Measurements from ENCODE around the gene TRIM5. TPM values are rescaled to one million over a fixed set of nuclear protein-coding genes. Genes with fewer than 3 reads are reported as not detected.

The TRIM5 gene, protein sequence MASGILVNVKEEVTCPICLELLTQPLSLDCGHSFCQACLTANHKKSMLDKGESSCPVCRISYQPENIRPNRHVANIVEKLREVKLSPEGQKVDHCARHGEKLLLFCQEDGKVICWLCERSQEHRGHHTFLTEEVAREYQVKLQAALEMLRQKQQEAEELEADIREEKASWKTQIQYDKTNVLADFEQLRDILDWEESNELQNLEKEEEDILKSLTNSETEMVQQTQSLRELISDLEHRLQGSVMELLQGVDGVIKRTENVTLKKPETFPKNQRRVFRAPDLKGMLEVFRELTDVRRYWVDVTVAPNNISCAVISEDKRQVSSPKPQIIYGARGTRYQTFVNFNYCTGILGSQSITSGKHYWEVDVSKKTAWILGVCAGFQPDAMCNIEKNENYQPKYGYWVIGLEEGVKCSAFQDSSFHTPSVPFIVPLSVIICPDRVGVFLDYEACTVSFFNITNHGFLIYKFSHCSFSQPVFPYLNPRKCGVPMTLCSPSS
- 99.9 and 101 TPM in 2 replicates for total RNA-seq (2013; cell fraction: nucleolus; rRNA removed)
- 34.7 and 39.8 TPM in 2 replicates for total RNA-seq (2014; rRNA removed)
- total RNA-seq (2014; rRNA removed; fragmentation: Illumina TruSeq; extraction: Trizol): 38.8 and 40.3 TPM in 2 replicates
- 29.8 and 34.7 TPM in 2 replicates for total RNA-seq (2021)
- polyA plus RNA-seq (2011; ENCODE audit: low read depth): 16.7 TPM
- polyA plus RNA-seq (2011; rRNA removed): 59.7 and 61.7 TPM in 2 replicates
- 26.4 and 34.6 TPM in 2 replicates for polyA plus RNA-seq (2011; cell fraction: cytosol; rRNA removed)
- polyA plus RNA-seq (2011; cell fraction: nucleus; rRNA removed): 35.6 and 39.6 TPM in 2 replicates
- polyA plus RNA-seq (2012): 23.6 and 26.2 TPM in 2 replicates
- polyA plus RNA-seq (2014; fragmentation: Illumina TruSeq; extraction: Trizol): 41.5 and 53.2 TPM in 2 replicates
- 10 to 100 TPM; 20.0 to 21.8 TPM for polyA plus RNA-seq (2014; fragmentation: Nextera tagmentation; extraction: Ambion mirVana)
- polyA plus RNA-seq (2014; rRNA removed): 23.5 and 23.9 TPM in 2 replicates
- 10 to 100 TPM; 24.1 to 29.0 TPM for polyA plus RNA-seq (2016; fragmentation: Nextera tagmentation; extraction: Ambion mirVana)
- 51.3 and 57.4 TPM in 2 replicates for polyA minus RNA-seq (2011; rRNA and poly(A)+ RNA removed)
- polyA minus RNA-seq (2011; cell fraction: cytosol; rRNA and poly(A)+ RNA removed): 15.9 and 19.4 TPM in 2 replicates
- polyA minus RNA-seq (2011; cell fraction: nucleus; rRNA and poly(A)+ RNA removed): 22.8 and 24.2 TPM in 2 replicates
- Bru-seq, nascent RNA: percentile 43 among the genes with signal in this experiment
- percentile 44 among the genes with signal in this experiment for BruChase-seq, experiment 1, labeled RNA remaining after a 6-hour chase
- percentile 44 among the genes with signal in this experiment for BruChase-seq, experiment 2, labeled RNA remaining after a 2-hour chase
- long read RNA-seq, experiment 1, partial matches to known transcripts: 1 of 11 reads
- long read RNA-seq, experiment 1, other reads (novel, unspliced or antisense): 8 of 11 reads
- long read RNA-seq, experiment 2, transcript TRIM5-202 (8 exons, 2,991 nt): major isoform, 13 of 109 reads
- long read RNA-seq, experiment 2, partial matches to known transcripts: 5 of 109 reads
- long read RNA-seq, experiment 2, other reads (novel, unspliced or antisense): 88 of 109 reads

DNA sequence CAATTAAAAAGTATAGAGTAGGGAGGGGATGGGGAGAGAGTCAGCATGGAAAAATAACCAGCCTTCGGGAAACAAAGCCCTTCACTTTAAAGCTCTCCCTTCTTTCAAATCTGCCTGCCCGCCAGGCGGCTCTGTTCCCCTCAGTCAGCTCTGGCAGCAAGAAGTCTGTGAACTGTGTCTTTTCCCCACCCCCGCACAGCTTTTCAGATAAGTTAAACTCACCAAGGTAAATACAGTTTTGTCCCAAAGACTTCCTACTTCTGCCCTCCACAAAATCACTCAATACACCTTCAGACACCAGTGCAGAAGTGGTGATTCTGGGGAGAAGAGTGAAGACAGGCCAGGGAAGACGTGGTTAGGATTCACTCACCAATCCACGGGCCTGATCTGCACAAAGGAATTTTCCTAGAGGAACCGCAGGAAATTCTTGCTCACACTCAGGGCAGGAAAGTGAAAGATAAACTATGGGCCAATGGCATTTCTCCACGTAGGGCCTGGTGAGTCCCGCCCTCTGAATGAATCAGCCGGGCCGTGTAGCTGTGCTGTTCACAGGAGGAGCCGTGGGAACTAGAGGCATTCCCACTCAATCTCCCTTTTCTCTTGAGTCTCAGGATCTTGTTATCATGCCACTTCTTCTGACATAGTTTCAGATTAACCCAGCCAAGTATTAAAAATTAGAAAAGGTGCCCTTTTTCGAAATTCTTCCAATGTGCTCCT is at the start of gene TRIM5:
TRIM5 (minus strand) TSS at position 429 of the 717 bp plus-strand sequence. CDS start 4,897 bp downstream, outside the sequence.
- Histone ChIP-seq H3K79me2 (ENCODE audit: control insufficient read depth, insufficient read depth, low read length) (peaks cover 38% of the 10 kb centered on the region), H3K36me3 (ENCODE audit: control insufficient read depth in 2 of 2, insufficient read depth in 2 of 2, low read length in 1 of 2) (peaks cover 0 to 4% of the 10 kb centered on the region in 2 experiments; a peak in 2 of 4 replicates), H3K4me2 (ENCODE audit: control insufficient read depth, insufficient read depth) (peak within 1 kb of the TSS; percentile 77), H3K9me3 (replicated peaks; ENCODE audit: control insufficient read depth, insufficient read depth, low read length) (no peaks in the 10 kb centered on the region; the same call in 2 of the 3 replicates), H2AFZ (ENCODE audit: control insufficient read depth, low read depth, low read length) (peak within 1 kb of the TSS; percentile 86), H4K20me1 (ENCODE audit: control insufficient read depth, insufficient read depth) (no peaks in the 10 kb centered on the region; the same call in 1 of the 2 replicates), H3K4me1 (ENCODE audit: control insufficient read depth, insufficient read depth, low read length) (peaks cover 8% of the 10 kb centered on the region), H3K27me3 (replicated peaks in 1 of 2; ENCODE audit: control insufficient read depth in 2 of 2, insufficient read depth in 2 of 2, low read length in 1 of 2) (no peaks in the 10 kb centered on the region), H3K9ac (ENCODE audit: control insufficient read depth, insufficient read depth, low read length) (peak within 1 kb of the TSS; percentile 78), H3K27ac (ENCODE audit: control insufficient read depth, insufficient read depth) (peak within 1 kb of the TSS; percentile 94), H3K4me3 (peak within 1 kb of the TSS; percentile 87)
- ChIA-PET SMC1A (ENCODE audit: uncharacterized antibody, unreplicated experiment) (interaction anchor here (0.6 to 3.8 kb wide), 26 partner anchors 10 to 206 kb away, joined by 3 to 52 read pairs (median 4); partner anchors contain the start of gene TRIM34), CTCF (interaction anchor here (0.6 to 4.3 kb wide), 33 partner anchors 9 to 209 kb away, joined by 3 to 37 read pairs (median 6); partner anchors contain the start of genes OR52N2, OR56B1 and TRIM34), RAD21 (ENCODE audit: unreplicated experiment) (interaction anchor here (0.7 to 3.4 kb wide), 21 partner anchors 10 to 209 kb away, joined by 3 to 30 read pairs (median 8); partner anchors contain the start of genes OR52N2 and TRIM34), POLR2A (interaction anchor here (0.6 to 2.9 kb wide), 15 partner anchors 9 to 88 kb away, joined by 3 to 28 read pairs (median 4); no protein-coding TSS in a partner anchor)
- under 1% methylated on average over 13 of the region's 13 CpGs for WGBS (ENCODE audit: insufficient coverage, insufficient replicate concordance, low lambda C conversion rate, missing lambda C conversion rate)
- DNase-seq (ENCODE audit: low read depth, low spot score) (peak; percentile 86), FAIRE-seq (peak; percentile 85), ATAC-seq (peak; percentile 87)
- BruUV-seq (replicated peaks): TSS peak; percentile 89
- in situ Hi-C loops (cut with MboI): loop anchor here (25.0 kb wide), 2 partner anchors 1823 to 1827 kb away; partner anchors contain the start of genes PPFIBP2 and STIM1
- intact Hi-C loops (cut with micrococcal nuclease; ENCODE audit: unreplicated experiment): loop anchor here (1.0 to 2.0 kb wide), 2 partner anchors 60 to 123 kb away; partner anchors contain the start of genes OR52N2 and TRIM34
- TF ChIP-seq CHD2 (IDR thresholded peaks at IDR 0.05; ENCODE audit: borderline replicate concordance, low read depth, low read length) (0 out of 2 replicates have a peak, but pooled peaks have one; percentile 13), CBX5 (IDR thresholded peaks at IDR 0.05; ENCODE audit: low read depth) (peak; percentile 62; the same call in 1 of the 2 replicates), CBFB (IDR thresholded peaks at IDR 0.05; ENCODE audit: low read depth) (peak; percentile 60; the same call in 1 of the 2 replicates), ZNF274 (IDR thresholded peaks at IDR 0.05; ENCODE audit: insufficient read depth, insufficient read length) (no peak), BHLHE40 (IDR thresholded peaks at IDR 0.05; ENCODE audit: borderline replicate concordance in 1 of 2, low read depth in 2 of 2, low read length in 1 of 2) (peak; percentile 62 to 63; a peak in 2 of 4 replicates), PAX5 (IDR thresholded peaks at IDR 0.05; ENCODE audit: borderline replicate concordance, low read depth, low read length) (0 out of 2 replicates have a peak, but pooled peaks have one; percentile 44), POLR2AphosphoS5 (IDR thresholded peaks at IDR 0.05; ENCODE audit: low read length) (peak; percentile 78), SPI1 (IDR thresholded peaks at IDR 0.05; ENCODE audit: borderline replicate concordance, insufficient read depth, low read depth, low read length) (peak; percentile 56)
- TF ChIP-seq, protein P1, sequence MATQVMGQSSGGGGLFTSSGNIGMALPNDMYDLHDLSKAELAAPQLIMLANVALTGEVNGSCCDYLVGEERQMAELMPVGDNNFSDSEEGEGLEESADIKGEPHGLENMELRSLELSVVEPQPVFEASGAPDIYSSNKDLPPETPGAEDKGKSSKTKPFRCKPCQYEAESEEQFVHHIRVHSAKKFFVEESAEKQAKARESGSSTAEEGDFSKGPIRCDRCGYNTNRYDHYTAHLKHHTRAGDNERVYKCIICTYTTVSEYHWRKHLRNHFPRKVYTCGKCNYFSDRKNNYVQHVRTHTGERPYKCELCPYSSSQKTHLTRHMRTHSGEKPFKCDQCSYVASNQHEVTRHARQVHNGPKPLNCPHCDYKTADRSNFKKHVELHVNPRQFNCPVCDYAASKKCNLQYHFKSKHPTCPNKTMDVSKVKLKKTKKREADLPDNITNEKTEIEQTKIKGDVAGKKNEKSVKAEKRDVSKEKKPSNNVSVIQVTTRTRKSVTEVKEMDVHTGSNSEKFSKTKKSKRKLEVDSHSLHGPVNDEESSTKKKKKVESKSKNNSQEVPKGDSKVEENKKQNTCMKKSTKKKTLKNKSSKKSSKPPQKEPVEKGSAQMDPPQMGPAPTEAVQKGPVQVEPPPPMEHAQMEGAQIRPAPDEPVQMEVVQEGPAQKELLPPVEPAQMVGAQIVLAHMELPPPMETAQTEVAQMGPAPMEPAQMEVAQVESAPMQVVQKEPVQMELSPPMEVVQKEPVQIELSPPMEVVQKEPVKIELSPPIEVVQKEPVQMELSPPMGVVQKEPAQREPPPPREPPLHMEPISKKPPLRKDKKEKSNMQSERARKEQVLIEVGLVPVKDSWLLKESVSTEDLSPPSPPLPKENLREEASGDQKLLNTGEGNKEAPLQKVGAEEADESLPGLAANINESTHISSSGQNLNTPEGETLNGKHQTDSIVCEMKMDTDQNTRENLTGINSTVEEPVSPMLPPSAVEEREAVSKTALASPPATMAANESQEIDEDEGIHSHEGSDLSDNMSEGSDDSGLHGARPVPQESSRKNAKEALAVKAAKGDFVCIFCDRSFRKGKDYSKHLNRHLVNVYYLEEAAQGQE (IDR thresholded peaks at IDR 0.05; ENCODE audit: low read depth, low read length): no peak
- TF ChIP-seq, protein P2, sequence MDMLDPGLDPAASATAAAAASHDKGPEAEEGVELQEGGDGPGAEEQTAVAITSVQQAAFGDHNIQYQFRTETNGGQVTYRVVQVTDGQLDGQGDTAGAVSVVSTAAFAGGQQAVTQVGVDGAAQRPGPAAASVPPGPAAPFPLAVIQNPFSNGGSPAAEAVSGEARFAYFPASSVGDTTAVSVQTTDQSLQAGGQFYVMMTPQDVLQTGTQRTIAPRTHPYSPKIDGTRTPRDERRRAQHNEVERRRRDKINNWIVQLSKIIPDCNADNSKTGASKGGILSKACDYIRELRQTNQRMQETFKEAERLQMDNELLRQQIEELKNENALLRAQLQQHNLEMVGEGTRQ (IDR thresholded peaks at IDR 0.05; ENCODE audit: borderline replicate concordance, low read depth, low read length): no peak
